ENCODE data around the gene POU2AF2.

- TF ChIP-seq CTCF (IDR thresholded peaks at IDR 0.05; ENCODE audit: poor library complexity) = no peak
- no peak for TF ChIP-seq EZH2 (IDR thresholded peaks at IDR 0.05; ENCODE audit: borderline replicate concordance)
Observed at GRCh38 chr11:111320728-111321568, 75.4 kb downstream of the POU2AF2 start.

Data from hepatocyte (in vitro differentiated cells).